PC-9 (cell line): ENCODE results near the gene PALD1.

Source experiments
- CTCF ChIP-seq: fragments of 200-600 bp; sonication (generic); conservative IDR thresholded peaks from 2 replicates; pipeline ENCODE4 v1.6.1; 2017; ENCODE audit warnings: mixed run types, antibody characterized with exemption, mild to moderate bottlenecking, moderate library complexity
- EZH2 ChIP-seq: fragments of 200-600 bp; sonication (generic); IDR thresholded peaks from 2 replicates; pipeline ENCODE4 v1.8.0; 2017; ENCODE audit warnings: antibody characterized with exemption, low read depth

DNA sequence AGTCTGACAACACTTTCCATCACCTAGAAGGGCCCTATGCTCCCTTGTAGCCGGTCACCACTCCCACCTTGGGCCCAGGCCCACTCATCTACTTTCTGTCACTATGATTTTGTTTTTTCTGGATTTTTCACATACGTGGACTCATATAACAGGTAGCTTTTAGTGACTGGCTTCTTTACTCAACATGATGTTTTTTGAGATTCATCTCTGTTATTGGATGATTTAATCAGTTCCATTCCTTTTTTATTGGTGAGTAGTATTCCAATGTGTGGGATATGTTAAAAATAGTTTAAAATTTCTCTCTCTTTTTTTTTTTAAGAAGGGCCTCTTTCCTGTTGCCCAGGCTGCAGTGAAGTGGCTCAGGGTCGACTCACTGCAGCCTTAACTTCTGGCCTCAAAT is 9.3 kb downstream of the PALD1 start:
- TF ChIP-seq CTCF, result no peak
- TF ChIP-seq EZH2, result no peak
